Activated CD4-positive, CD25-positive, alpha-beta regulatory T cell treated with anti-CD3 and anti-CD28 coated beads, Interleukin-2, amount 50 U/mL, for 24 hours (primary cell): ENCODE measurements around the gene VWA5A.
A peak's percentile ranks its signal among the peaks of the same experiment; 100 is the strongest.
"Not testable (repeated sequence)": the region's sequence is repeated elsewhere in the genome, so short reads cannot be mapped to it uniquely, and the experiment has no call there.

ENCODE experiments used
- ATAC-seq, 2 donors: fragments of 150-1000 bp; cut with Tn5 transposase; one replicate each; pipeline ENCODE4 v1.10.0; 2021; ENCODE audit warnings: mild to moderate bottlenecking in 1 of 2, moderate library complexity in 1 of 2

VWA5A gene

GRCh38 chr11:124093330-124093729 is 21.9 kb upstream of the VWA5A start:
- ATAC-seq = no peak

- ATAC-seq = no peak
Observed at GRCh38 chr11:124094731-124095130, 20.5 kb upstream of the VWA5A start.

GRCh38 chr11:124096364-124096763 is 18.9 kb upstream of the VWA5A start:
- no peak for ATAC-seq

GRCh38 chr11:124098141-124098540 is 17.1 kb upstream of the VWA5A start:
- no peak for ATAC-seq

GRCh38 chr11:124101737-124102136 is 13.5 kb upstream of the VWA5A start:
- ATAC-seq = no peak

- ATAC-seq = peak in 1 of 2 donors; percentile 58
Observed at GRCh38 chr11:124108156-124108555, 7.1 kb upstream of the VWA5A start.

- no peak for ATAC-seq
Observed at GRCh38 chr11:124109377-124109776, 5.9 kb upstream of the VWA5A start.

- no peak for ATAC-seq
Observed at GRCh38 chr11:124110201-124110600, 5.0 kb upstream of the VWA5A start.

GRCh38 chr11:124113890-124114289 is 1.4 kb upstream of the VWA5A start:
- ATAC-seq = no peak

GRCh38 chr11:124115782-124116616 is 749 bp downstream of the VWA5A start:
- ATAC-seq = peak in 1 of 2 donors; percentile 22

GRCh38 chr11:124119103-124119502 is 3.9 kb downstream of the VWA5A start:
- no peak for ATAC-seq

- ATAC-seq = no peak
Observed at GRCh38 chr11:124120891-124121290, 5.6 kb downstream of the VWA5A start.

GRCh38 chr11:124122123-124122522 is 6.9 kb downstream of the VWA5A start:
- ATAC-seq = no peak

GRCh38 chr11:124123622-124124021 is 8.4 kb downstream of the VWA5A start:
- no peak for ATAC-seq

GRCh38 chr11:124127134-124127533 is 11.9 kb downstream of the VWA5A start:
- ATAC-seq = not testable (repeated sequence)

- ATAC-seq = no peak
Observed at GRCh38 chr11:124143034-124143433, 27.8 kb downstream of the VWA5A start.

- ATAC-seq = no peak
Observed at GRCh38 chr11:124147951-124148350, 32.7 kb downstream of the VWA5A start.

- no peak for ATAC-seq
Observed at GRCh38 chr11:124150684-124151083, 35.4 kb downstream of the VWA5A start.

- no peak for ATAC-seq
Observed at GRCh38 chr11:124152770-124153407, 37.6 kb downstream of the VWA5A start.

GRCh38 chr11:124153821-124154220 is 38.6 kb downstream of the VWA5A start:
- ATAC-seq = no peak

GRCh38 chr11:124159481-124159880 is 44.2 kb downstream of the VWA5A start:
- ATAC-seq = no peak

- ATAC-seq = no peak
Observed at GRCh38 chr11:124160986-124161385, 45.7 kb downstream of the VWA5A start.

GRCh38 chr11:124167826-124168231 is 52.6 kb downstream of the VWA5A start:
- ATAC-seq = no peak

- ATAC-seq = no peak
Observed at GRCh38 chr11:124168796-124169195, 53.5 kb downstream of the VWA5A start.
